HG03460 (cell line): ENCODE data around the gene IQCE.

Experiments used
- ATAC-seq: cut with Tn5 transposase; IDR thresholded peaks from one replicate; pipeline ENCODE4 v1.9.1; 2021; ENCODE audit not compliant: unreplicated experiment

The IQCE gene

GRCh38 chr7:2641406-2642393, 82.9 kb downstream of the IQCE start:
- ATAC-seq, result peak; percentile 38

- ATAC-seq, result no peak
Measured at GRCh38 chr7:2643386-2644219, 84.8 kb downstream of the IQCE start.

GRCh38 chr7:2644220-2644561, 85.4 kb downstream of the IQCE start:
- no peak for ATAC-seq

GRCh38 chr7:2644562-2645273, 85.9 kb downstream of the IQCE start:
- peak; percentile 32 for ATAC-seq

GRCh38 chr7:2645274-2645868, 86.6 kb downstream of the IQCE start:
- ATAC-seq, result peak; percentile 62

GRCh38 chr7:2646336-2646679, 87.5 kb downstream of the IQCE start:
- ATAC-seq, result no peak

GRCh38 chr7:2646680-2647571, 88.1 kb downstream of the IQCE start:
- ATAC-seq, result no peak

- no peak for ATAC-seq
Measured at GRCh38 chr7:2647594-2648172, 88.9 kb downstream of the IQCE start.

- no peak for ATAC-seq
Measured at GRCh38 chr7:2649139-2649838, 90.5 kb downstream of the IQCE start.

- no peak for ATAC-seq
Measured at GRCh38 chr7:2649991-2650390, 91.2 kb downstream of the IQCE start.

- no peak for ATAC-seq
Measured at GRCh38 chr7:2650451-2650850, 91.7 kb downstream of the IQCE start.

GRCh38 chr7:2651336-2651735, 92.6 kb downstream of the IQCE start:
- ATAC-seq, result no peak

- no peak for ATAC-seq
Measured at GRCh38 chr7:2651847-2652735, 93.3 kb downstream of the IQCE start.

- ATAC-seq, result no peak
Measured at GRCh38 chr7:2652736-2653060, 93.9 kb downstream of the IQCE start.

- no peak for ATAC-seq
Measured at GRCh38 chr7:2654059-2654458, 95.3 kb downstream of the IQCE start.

GRCh38 chr7:2655870-2656614, 97.3 kb downstream of the IQCE start:
- ATAC-seq, result no peak

GRCh38 chr7:2657208-2657607, 98.4 kb downstream of the IQCE start:
- no peak for ATAC-seq
